HepG2 (cell line): ENCODE measurements around the gene ACADVL. TPM values are rescaled to one million over a fixed set of nuclear protein-coding genes. Genes with fewer than 3 reads are reported as not detected.

Source experiments
- ATAC-seq: fragments of 200-7000 bp; cut with Tn5 transposase; 3 replicates; pipeline ENCODE4 v1.9.1; 2020; ENCODE audit warnings: mild to moderate bottlenecking, moderate library complexity
- BruUV-seq: library from RNA; stranded (reverse); fragments of 400-500 nt; replicated peaks from 2 replicates; lab custom pipeline; 2021; lab: Mats Ljungman, UMichigan
- CTCF ChIA-PET: fragments of 300-600 bp; formaldehyde crosslinking; extraction: SDS; loops from one replicate; lab custom pipeline; 2021; ENCODE audit warnings: low total read pairs, inconsistent platforms, low intra/inter-chr PET ratio; lab: Yijun Ruan, JAX
- POLR2A ChIA-PET: fragments of 350-600 bp; sonication (Branson Sonifier 250); formaldehyde crosslinking; loops from one replicate; lab custom pipeline; 2020; ENCODE audit warnings: antibody characterized with exemption, inconsistent platforms; lab: Yijun Ruan, JAX
- DNase-seq: peaks from one replicate; pipeline ENCODE4 v3.0.0-alpha.2; 2015; ENCODE audit warnings: low spot score
- FAIRE-seq: peaks from 3 replicates; lab custom pipeline; 2011; peaks lifted over from hg19 to GRCh38; lab: Jason Lieb, UNC
- H2AFZ ChIP-seq: one replicate; pipeline ENCODE4 v1.6.1; 2011; ENCODE audit warnings: low read length, inconsistent platforms
- H3K27ac ChIP-seq: fragments of 300-600 bp; 3 replicates; pipeline ENCODE4 v1.8.0; 2011; ENCODE audit warnings: mixed run types, mild to moderate bottlenecking, mixed read lengths, low read length, inconsistent platforms; ENCODE audit not compliant: insufficient read depth; ENCODE audit errors: extremely low read length
- H3K27me3 ChIP-seq, 2 experiments: fragments of 200-600 bp in 1 of 2; 2 replicates in 1 of 2; 3 replicates in 1 of 2; pipeline versions ENCODE4 v1.6.0 to v1.8.0; 2011; ENCODE audit warnings: low read length in 2 of 2, mild to moderate bottlenecking in 2 of 2, moderate library complexity in 2 of 2, inconsistent platforms in 1 of 2; ENCODE audit not compliant: insufficient read depth in 2 of 2, control insufficient read depth in 1 of 2
- H3K36me3 ChIP-seq, 2 experiments: fragments of 200-600 bp in 1 of 2; replicated peaks in 1 of 2; 2 replicates in 1 of 2; 3 replicates in 1 of 2; pipeline versions ENCODE4 v1.5.1 to v1.8.0; 2011; ENCODE audit warnings: low read length in 2 of 2, inconsistent platforms in 1 of 2; ENCODE audit not compliant: insufficient read depth in 2 of 2, control insufficient read depth in 1 of 2
- H3K4me1 ChIP-seq: 2 replicates; pipeline ENCODE4 v1.5.1; 2012; ENCODE audit warnings: low read length, inconsistent platforms; ENCODE audit not compliant: insufficient read depth
- H3K4me2 ChIP-seq: 2 replicates; pipeline ENCODE4 v1.6.0; 2011; ENCODE audit warnings: low read depth, low read length, inconsistent platforms
- H3K4me3 ChIP-seq, 3 experiments: fragments of 200-600 bp in 1 of 3; sonication (generic), shearing (Covaris generic) in 1 of 3; replicated peaks in 1 of 3; 2 replicates each; pipeline ENCODE4 v1.5.1; 2011 to 2016; ENCODE audit warnings: low read length in 3 of 3, inconsistent platforms in 2 of 3, low read depth in 2 of 3, mild to moderate bottlenecking in 2 of 3, control low read depth in 1 of 3, mixed read lengths in 1 of 3; ENCODE audit not compliant: insufficient read depth in 1 of 3
- H3K79me2 ChIP-seq: one replicate; pipeline ENCODE4 v1.6.1; 2011; ENCODE audit warnings: low read length, inconsistent platforms; ENCODE audit not compliant: insufficient read depth
- H3K9ac ChIP-seq: 2 replicates; pipeline ENCODE4 v1.6.0; 2011; ENCODE audit warnings: mild to moderate bottlenecking, low read depth, low read length, inconsistent platforms; ENCODE audit not compliant: insufficient read depth
- H3K9me3 ChIP-seq: 2 replicates; pipeline ENCODE4 v1.5.1; 2012; ENCODE audit warnings: mild to moderate bottlenecking, low read length
- H4K20me1 ChIP-seq: 2 replicates; pipeline ENCODE4 v1.6.0; 2011; ENCODE audit warnings: inconsistent platforms, mild to moderate bottlenecking, low read length, moderate library complexity; ENCODE audit not compliant: insufficient read depth
- ARID2 ChIP-seq: sonication (generic); formaldehyde crosslinking; IDR thresholded peaks from 2 replicates; pipeline ENCODE4 v1.8.1; 2022; ENCODE audit warnings: mild to moderate bottlenecking, missing genetic modification reagents, borderline replicate concordance
- BORCS8-MEF2B ChIP-seq: sonication (generic); formaldehyde crosslinking; IDR thresholded peaks from 2 replicates; pipeline ENCODE4 v1.8.0; 2022; ENCODE audit warnings: mild to moderate bottlenecking, missing genetic modification reagents
- HOXA5 ChIP-seq: sonication (generic); formaldehyde crosslinking; IDR thresholded peaks from 2 replicates; pipeline ENCODE4 v1.4.0; 2020; ENCODE audit warnings: missing genetic modification reagents
- HOXD1 ChIP-seq: sonication (generic); formaldehyde crosslinking; IDR thresholded peaks from 2 replicates; pipeline ENCODE4 v1.5.0; 2020; ENCODE audit warnings: missing genetic modification reagents
- JDP2 ChIP-seq: sonication (generic); formaldehyde crosslinking; IDR thresholded peaks from 2 replicates; pipeline ENCODE4 v1.8.1; 2022; ENCODE audit warnings: missing genetic modification reagents, borderline replicate concordance
- KDM2A ChIP-seq: sonication (generic); formaldehyde crosslinking; IDR thresholded peaks from 2 replicates; pipeline ENCODE4 v1.4.0; 2020; ENCODE audit warnings: low read depth, missing genetic modification reagents, borderline replicate concordance
- KLF6 ChIP-seq: IDR thresholded peaks from 2 replicates; pipeline ENCODE4 v1.8.0; 2016; ENCODE audit warnings: missing biosample characterization, missing genetic modification reagents
- MYC ChIP-seq: sonication (generic); formaldehyde crosslinking; IDR thresholded peaks from 2 replicates; pipeline ENCODE4 v1.9.0; 2021; ENCODE audit warnings: missing genetic modification reagents, borderline replicate concordance
- POGK ChIP-seq: sonication (generic); formaldehyde crosslinking; conservative IDR thresholded peaks from 2 replicates; pipeline ENCODE4 v1.8.0; 2022; ENCODE audit warnings: mild to moderate bottlenecking, moderate library complexity, missing genetic modification reagents
- POLR2A ChIP-seq, 2 experiments: IDR thresholded peaks; 2 replicates each; pipeline ENCODE4 v1.6.1; 2011; ENCODE audit warnings: low read depth in 2 of 2, low read length in 2 of 2, mild to moderate bottlenecking in 1 of 2, moderate library complexity in 1 of 2; ENCODE audit not compliant: insufficient read depth in 1 of 2
- PPARG ChIP-seq: conservative IDR thresholded peaks from 2 replicates; pipeline ENCODE4 v1.6.1; 2016; ENCODE audit warnings: missing biosample characterization, missing genetic modification reagents
- ZNF281 ChIP-seq: sonication (generic); formaldehyde crosslinking; IDR thresholded peaks from 2 replicates; pipeline ENCODE4 v1.4.0; 2020; ENCODE audit warnings: missing genetic modification reagents, borderline replicate concordance
- ZNF460 ChIP-seq: sonication (generic); formaldehyde crosslinking; IDR thresholded peaks from 2 replicates; pipeline ENCODE4 v1.5.1; 2020; ENCODE audit warnings: missing genetic modification reagents, mild to moderate bottlenecking, borderline replicate concordance
- WGBS: methylation state at CpG from one replicate; pipeline ENCODE4 v1.1.6; 2017; ENCODE audit warnings: low lambda C conversion rate; 5-methylcytosine and 5-hydroxymethylcytosine counted together
- in situ Hi-C: cut with HindIII; loops from 2 replicates; pipeline ENCODE4 v1.10.0; 2017; ENCODE audit warnings: low pct_unique_long_range_greater_than_20kb; ENCODE audit not compliant: extremely low pct_ligation_motif_present
- intact Hi-C: fragments of 100-400 bp; cut with micrococcal nuclease; formaldehyde crosslinking; loops from one replicate; pipeline ENCODE4 v1.10.0; 2022; ENCODE audit not compliant: unreplicated experiment
- polyA plus RNA-seq, 8 experiments: library from polyadenylated mRNA; depleted of rRNA in 3 of 8; stranded (reverse) in 7 of 8; unstranded in 1 of 8; fragments of >200 nt; fragmentation: Illumina TruSeq in 4 of 8; extraction: Trizol in 4 of 8; gene quantifications; 2 replicates each; pipeline versions ENCODE4 v1.2.1 to v1.2.3, GENCODE V29; 2011 to 2016; ENCODE audit warnings: low read depth in 4 of 8, missing spikeins in 1 of 8, mixed read lengths in 1 of 8; ENCODE audit not compliant: insufficient read depth in 1 of 8
- total RNA-seq, 5 experiments: library from RNA; depleted of rRNA; stranded (reverse); fragments of >200 nt; fragmentation: Illumina TruSeq; extraction: Trizol; gene quantifications; 2 replicates each; pipeline ENCODE4 v1.2.3, GENCODE V29; 2016; ENCODE audit warnings: low read depth in 1 of 5
- TF ChIP-seq, protein P1 (sequence below): IDR thresholded peaks from 2 replicates; pipeline ENCODE4 v1.6.1; 2016; ENCODE audit warnings: missing genetic modification reagents, missing compliant biosample characterization
- TF ChIP-seq, protein P2 (sequence below): sonication (generic); formaldehyde crosslinking; IDR thresholded peaks from 2 replicates; pipeline ENCODE4 v1.4.0; 2020; ENCODE audit warnings: low read depth, mild to moderate bottlenecking, missing genetic modification reagents

The ACADVL gene
- total and polyA plus RNA-seq, 2 of the 13 experiments (the other 11 are each of a cell fraction or from before 2014, with no cell fraction given), result 219 to 412 TPM

DNA sequence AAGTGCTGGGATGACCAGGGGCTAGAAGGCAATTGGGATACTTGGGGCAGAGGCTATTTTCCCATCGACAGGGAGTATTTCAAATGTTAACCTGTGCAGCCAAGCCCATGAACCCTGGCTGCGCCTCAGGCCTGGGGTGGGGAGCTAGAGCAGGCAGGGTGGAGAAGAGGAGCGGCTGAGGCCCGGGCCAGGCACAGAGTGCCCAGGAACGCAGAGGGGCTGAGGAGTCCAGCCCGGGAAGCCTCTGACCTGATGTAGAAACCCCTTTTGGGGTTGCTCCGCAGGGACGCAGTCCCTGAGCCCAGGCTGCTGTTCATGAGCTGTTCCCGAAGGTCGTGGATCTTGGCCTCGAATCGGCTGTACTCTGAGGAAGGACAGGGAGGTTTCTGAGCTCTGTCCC is 23.8 kb upstream of the ACADVL start:
- no peak for ATAC-seq
- Histone ChIP-seq H3K27ac (no peak overlapping the region), H4K20me1 (no peaks in the 10 kb centered on the region), H3K36me3 (no peaks in the 10 kb centered on the region), H3K4me1 (peaks cover 12% of the 10 kb centered on the region), H3K27me3 (no peaks in the 10 kb centered on the region), H3K9me3 (no peaks in the 10 kb centered on the region), H3K79me2 (no peaks in the 10 kb centered on the region), H3K4me3 (no peak overlapping the region), H3K9ac (no peak overlapping the region), H3K4me2 (no peak overlapping the region), H2AFZ (no peak overlapping the region)
- intact Hi-C loops (no loop called here), in situ Hi-C loops (no loop called here)
- BruUV-seq, result no TSS peak
- ChIA-PET CTCF (no interaction called here), POLR2A (no interaction called here)
- DNase-seq, result no peak
- TF ChIP-seq KLF6 (no peak), POGK (CRISPR knock-in tag) (no peak), HOXA5 (CRISPR knock-in tag) (no peak), ARID2 (CRISPR knock-in tag) (no peak), PPARG (CRISPR knock-in tag) (no peak), ZNF281 (no peak), MYC (CRISPR knock-in tag) (no peak), HOXD1 (CRISPR knock-in tag) (no peak), POLR2A (IDR thresholded peaks at IDR 0.05; ENCODE audit: insufficient read depth in 1 of 2, low read depth in 2 of 2, low read length in 2 of 2) (no peak), JDP2 (no peak), BORCS8-MEF2B (CRISPR knock-in tag) (no peak), KDM2A (CRISPR knock-in tag) (no peak), ZNF460 (CRISPR knock-in tag) (no peak)
- TF ChIP-seq, protein P1, sequence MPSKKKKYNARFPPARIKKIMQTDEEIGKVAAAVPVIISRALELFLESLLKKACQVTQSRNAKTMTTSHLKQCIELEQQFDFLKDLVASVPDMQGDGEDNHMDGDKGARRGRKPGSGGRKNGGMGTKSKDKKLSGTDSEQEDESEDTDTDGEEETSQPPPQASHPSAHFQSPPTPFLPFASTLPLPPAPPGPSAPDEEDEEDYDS (CRISPR knock-in tag), result no peak
- TF ChIP-seq, protein P2, sequence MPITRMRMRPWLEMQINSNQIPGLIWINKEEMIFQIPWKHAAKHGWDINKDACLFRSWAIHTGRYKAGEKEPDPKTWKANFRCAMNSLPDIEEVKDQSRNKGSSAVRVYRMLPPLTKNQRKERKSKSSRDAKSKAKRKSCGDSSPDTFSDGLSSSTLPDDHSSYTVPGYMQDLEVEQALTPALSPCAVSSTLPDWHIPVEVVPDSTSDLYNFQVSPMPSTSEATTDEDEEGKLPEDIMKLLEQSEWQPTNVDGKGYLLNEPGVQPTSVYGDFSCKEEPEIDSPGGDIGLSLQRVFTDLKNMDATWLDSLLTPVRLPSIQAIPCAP (CRISPR knock-in tag), result no peak
- FAIRE-seq, result no peak
- WGBS, result 89% methylated on average over 5 of the region's 12 CpGs
